PC-9 (cell line): ENCODE measurements around the gene USP48.

ENCODE experiments used
- EZH2 ChIP-seq: fragments of 200-600 bp; sonication (generic); IDR thresholded peaks from 2 replicates; pipeline ENCODE4 v1.8.0; 2017; ENCODE audit warnings: antibody characterized with exemption, low read depth
- TF ChIP-seq, protein P1 (sequence below): fragments of 200-600 bp; sonication (generic); conservative IDR thresholded peaks from 2 replicates; pipeline ENCODE4 v1.6.1; 2017; ENCODE audit warnings: mixed run types, antibody characterized with exemption, mild to moderate bottlenecking, moderate library complexity

DNA sequence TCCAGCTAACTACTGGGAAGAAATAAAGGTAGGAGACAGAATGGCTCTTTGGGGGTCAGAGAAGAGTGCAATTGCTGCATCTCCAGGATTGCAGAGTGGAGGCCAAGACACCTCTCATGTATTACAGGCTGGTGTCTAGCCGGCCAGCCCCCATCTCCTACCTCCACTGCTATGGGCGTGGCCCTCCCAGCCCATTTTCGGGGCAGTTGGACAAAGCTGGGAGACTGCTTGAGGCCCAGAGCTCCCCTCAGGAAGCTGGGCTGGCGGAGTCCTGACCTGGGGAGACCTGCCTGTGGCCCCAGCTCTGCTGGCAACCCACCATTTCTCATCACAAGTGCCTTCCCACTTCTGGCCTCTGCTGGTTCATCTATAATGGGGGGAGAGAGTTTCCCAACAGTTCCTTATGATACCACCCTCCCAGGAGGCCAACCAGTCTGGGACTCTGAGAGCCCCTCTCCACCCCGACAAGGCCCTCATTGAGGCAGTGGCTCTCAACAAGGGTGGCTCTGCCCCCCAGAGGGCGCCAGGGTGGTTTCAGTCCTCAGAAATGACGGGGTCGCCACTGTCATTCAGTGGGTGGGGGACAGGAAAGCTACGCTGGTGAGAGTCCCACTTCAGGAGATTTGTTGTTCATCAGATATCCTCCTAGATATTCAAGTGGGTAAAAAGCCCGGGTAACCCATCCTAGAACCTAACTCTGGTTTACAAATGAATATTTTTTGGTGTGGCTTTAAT, 125.3 kb downstream of the USP48 start:
- TF ChIP-seq, protein P1, sequence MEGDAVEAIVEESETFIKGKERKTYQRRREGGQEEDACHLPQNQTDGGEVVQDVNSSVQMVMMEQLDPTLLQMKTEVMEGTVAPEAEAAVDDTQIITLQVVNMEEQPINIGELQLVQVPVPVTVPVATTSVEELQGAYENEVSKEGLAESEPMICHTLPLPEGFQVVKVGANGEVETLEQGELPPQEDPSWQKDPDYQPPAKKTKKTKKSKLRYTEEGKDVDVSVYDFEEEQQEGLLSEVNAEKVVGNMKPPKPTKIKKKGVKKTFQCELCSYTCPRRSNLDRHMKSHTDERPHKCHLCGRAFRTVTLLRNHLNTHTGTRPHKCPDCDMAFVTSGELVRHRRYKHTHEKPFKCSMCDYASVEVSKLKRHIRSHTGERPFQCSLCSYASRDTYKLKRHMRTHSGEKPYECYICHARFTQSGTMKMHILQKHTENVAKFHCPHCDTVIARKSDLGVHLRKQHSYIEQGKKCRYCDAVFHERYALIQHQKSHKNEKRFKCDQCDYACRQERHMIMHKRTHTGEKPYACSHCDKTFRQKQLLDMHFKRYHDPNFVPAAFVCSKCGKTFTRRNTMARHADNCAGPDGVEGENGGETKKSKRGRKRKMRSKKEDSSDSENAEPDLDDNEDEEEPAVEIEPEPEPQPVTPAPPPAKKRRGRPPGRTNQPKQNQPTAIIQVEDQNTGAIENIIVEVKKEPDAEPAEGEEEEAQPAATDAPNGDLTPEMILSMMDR = no peak
- no peak for TF ChIP-seq EZH2
